ENCODE results near the gene YAP1.

GRCh38 chr11:102148059-102148458 is 37.8 kb downstream of the YAP1 start:
- TF ChIP-seq POLR2AphosphoS5 (IDR thresholded peaks at IDR 0.05; ENCODE audit: low read depth, low read length) (no peak), SPI1 (IDR thresholded peaks at IDR 0.05; ENCODE audit: low read depth, low read length) (no peak), TAF1 (IDR thresholded peaks at IDR 0.05; ENCODE audit: low read depth, low read length) (no peak), POLR2A (IDR thresholded peaks at IDR 0.05; ENCODE audit: low read depth, low read length) (no peak)
